HepG2 (cell line): ENCODE data around the gene RRAS. TPM values are rescaled to one million over a fixed set of nuclear protein-coding genes. Genes with fewer than 3 reads are reported as not detected.

Source experiments
- ATAC-seq: fragments of 200-7000 bp; cut with Tn5 transposase; 3 replicates; pipeline ENCODE4 v1.9.1; 2020; ENCODE audit warnings: mild to moderate bottlenecking, moderate library complexity
- BruUV-seq: library from RNA; stranded (reverse); fragments of 400-500 nt; replicated peaks from 2 replicates; lab custom pipeline; 2021; lab: Mats Ljungman, UMichigan
- CTCF ChIA-PET: fragments of 300-600 bp; formaldehyde crosslinking; extraction: SDS; loops from one replicate; lab custom pipeline; 2021; ENCODE audit warnings: low total read pairs, inconsistent platforms, low intra/inter-chr PET ratio; lab: Yijun Ruan, JAX
- POLR2A ChIA-PET: fragments of 350-600 bp; sonication (Branson Sonifier 250); formaldehyde crosslinking; loops from one replicate; lab custom pipeline; 2020; ENCODE audit warnings: antibody characterized with exemption, inconsistent platforms; lab: Yijun Ruan, JAX
- DNase-seq: peaks from one replicate; pipeline ENCODE4 v3.0.0-alpha.2; 2015; ENCODE audit warnings: low spot score
- FAIRE-seq: peaks from 3 replicates; lab custom pipeline; 2011; peaks lifted over from hg19 to GRCh38; lab: Jason Lieb, UNC
- H2AFZ ChIP-seq: one replicate; pipeline ENCODE4 v1.6.1; 2011; ENCODE audit warnings: low read length, inconsistent platforms
- H3K27ac ChIP-seq: fragments of 300-600 bp; 3 replicates; pipeline ENCODE4 v1.8.0; 2011; ENCODE audit warnings: mixed run types, mild to moderate bottlenecking, mixed read lengths, low read length, inconsistent platforms; ENCODE audit not compliant: insufficient read depth; ENCODE audit errors: extremely low read length
- H3K27me3 ChIP-seq, 2 experiments: fragments of 200-600 bp in 1 of 2; 2 replicates in 1 of 2; 3 replicates in 1 of 2; pipeline versions ENCODE4 v1.6.0 to v1.8.0; 2011; ENCODE audit warnings: low read length in 2 of 2, mild to moderate bottlenecking in 2 of 2, moderate library complexity in 2 of 2, inconsistent platforms in 1 of 2; ENCODE audit not compliant: insufficient read depth in 2 of 2, control insufficient read depth in 1 of 2
- H3K36me3 ChIP-seq, 2 experiments: fragments of 200-600 bp in 1 of 2; replicated peaks in 1 of 2; 2 replicates in 1 of 2; 3 replicates in 1 of 2; pipeline versions ENCODE4 v1.5.1 to v1.8.0; 2011; ENCODE audit warnings: low read length in 2 of 2, inconsistent platforms in 1 of 2; ENCODE audit not compliant: insufficient read depth in 2 of 2, control insufficient read depth in 1 of 2
- H3K4me1 ChIP-seq: 2 replicates; pipeline ENCODE4 v1.5.1; 2012; ENCODE audit warnings: low read length, inconsistent platforms; ENCODE audit not compliant: insufficient read depth
- H3K4me2 ChIP-seq: 2 replicates; pipeline ENCODE4 v1.6.0; 2011; ENCODE audit warnings: low read depth, low read length, inconsistent platforms
- H3K4me3 ChIP-seq, 3 experiments: fragments of 200-600 bp in 1 of 3; sonication (generic), shearing (Covaris generic) in 1 of 3; replicated peaks in 1 of 3; 2 replicates each; pipeline ENCODE4 v1.5.1; 2011 to 2016; ENCODE audit warnings: low read length in 3 of 3, inconsistent platforms in 2 of 3, low read depth in 2 of 3, mild to moderate bottlenecking in 2 of 3, control low read depth in 1 of 3, mixed read lengths in 1 of 3; ENCODE audit not compliant: insufficient read depth in 1 of 3
- H3K79me2 ChIP-seq: one replicate; pipeline ENCODE4 v1.6.1; 2011; ENCODE audit warnings: low read length, inconsistent platforms; ENCODE audit not compliant: insufficient read depth
- H3K9ac ChIP-seq: 2 replicates; pipeline ENCODE4 v1.6.0; 2011; ENCODE audit warnings: mild to moderate bottlenecking, low read depth, low read length, inconsistent platforms; ENCODE audit not compliant: insufficient read depth
- H3K9me3 ChIP-seq: 2 replicates; pipeline ENCODE4 v1.5.1; 2012; ENCODE audit warnings: mild to moderate bottlenecking, low read length
- H4K20me1 ChIP-seq: 2 replicates; pipeline ENCODE4 v1.6.0; 2011; ENCODE audit warnings: inconsistent platforms, mild to moderate bottlenecking, low read length, moderate library complexity; ENCODE audit not compliant: insufficient read depth
- AGO2 ChIP-seq: fragments of 200-400 bp; formaldehyde crosslinking; optimal IDR thresholded peaks from 2 replicates; pipeline ENCODE3; 2017; ENCODE audit warnings: mild to moderate bottlenecking, low read depth, low read length, moderate library complexity
- FOXK1 ChIP-seq: sonication (generic); formaldehyde crosslinking; IDR thresholded peaks from 2 replicates; pipeline ENCODE4 v1.4.0; 2020; ENCODE audit warnings: low read depth, missing genetic modification reagents, borderline replicate concordance
- RBFOX2 ChIP-seq: fragments of 200-400 bp; formaldehyde crosslinking; IDR thresholded peaks from 2 replicates; pipeline ENCODE4 v1.6.1; 2017; ENCODE audit warnings: low read depth, mild to moderate bottlenecking, low read length
- ZNF296 ChIP-seq: sonication (generic); formaldehyde crosslinking; conservative IDR thresholded peaks from 2 replicates; pipeline ENCODE4 v1.5.0; 2020; ENCODE audit warnings: mild to moderate bottlenecking, missing genetic modification reagents
- ZNF569 ChIP-seq: sonication (generic); formaldehyde crosslinking; IDR thresholded peaks from 2 replicates; pipeline ENCODE4 v1.5.0; 2020; ENCODE audit warnings: mild to moderate bottlenecking, missing genetic modification reagents, moderate library complexity, borderline replicate concordance
- ZSCAN20 ChIP-seq: sonication (generic); formaldehyde crosslinking; IDR thresholded peaks from 2 replicates; pipeline ENCODE4 v1.4.0; 2020; ENCODE audit warnings: missing genetic modification reagents, mild to moderate bottlenecking, borderline replicate concordance
- WGBS: methylation state at CpG from one replicate; pipeline ENCODE4 v1.1.6; 2017; ENCODE audit warnings: low lambda C conversion rate; 5-methylcytosine and 5-hydroxymethylcytosine counted together
- in situ Hi-C: cut with HindIII; loops from 2 replicates; pipeline ENCODE4 v1.10.0; 2017; ENCODE audit warnings: low pct_unique_long_range_greater_than_20kb; ENCODE audit not compliant: extremely low pct_ligation_motif_present
- intact Hi-C: fragments of 100-400 bp; cut with micrococcal nuclease; formaldehyde crosslinking; loops from one replicate; pipeline ENCODE4 v1.10.0; 2022; ENCODE audit not compliant: unreplicated experiment
- polyA plus RNA-seq, 8 experiments: library from polyadenylated mRNA; depleted of rRNA in 3 of 8; stranded (reverse) in 7 of 8; unstranded in 1 of 8; fragments of >200 nt; fragmentation: Illumina TruSeq in 4 of 8; extraction: Trizol in 4 of 8; gene quantifications; 2 replicates each; pipeline versions ENCODE4 v1.2.1 to v1.2.3, GENCODE V29; 2011 to 2016; ENCODE audit warnings: low read depth in 4 of 8, missing spikeins in 1 of 8, mixed read lengths in 1 of 8; ENCODE audit not compliant: insufficient read depth in 1 of 8
- total RNA-seq, 5 experiments: library from RNA; depleted of rRNA; stranded (reverse); fragments of >200 nt; fragmentation: Illumina TruSeq; extraction: Trizol; gene quantifications; 2 replicates each; pipeline ENCODE4 v1.2.3, GENCODE V29; 2016; ENCODE audit warnings: low read depth in 1 of 5
- TF ChIP-seq, protein P1 (sequence below): sonication (generic); formaldehyde crosslinking; IDR thresholded peaks from 2 replicates; pipeline ENCODE4 v1.8.0; 2022; ENCODE audit warnings: mild to moderate bottlenecking, missing genetic modification reagents, moderate library complexity

Gene RRAS
- total and polyA plus RNA-seq, 2 of the 13 experiments (the other 11 are each of a cell fraction or from before 2014, with no cell fraction given): 1.5 to 12.0 TPM

DNA sequence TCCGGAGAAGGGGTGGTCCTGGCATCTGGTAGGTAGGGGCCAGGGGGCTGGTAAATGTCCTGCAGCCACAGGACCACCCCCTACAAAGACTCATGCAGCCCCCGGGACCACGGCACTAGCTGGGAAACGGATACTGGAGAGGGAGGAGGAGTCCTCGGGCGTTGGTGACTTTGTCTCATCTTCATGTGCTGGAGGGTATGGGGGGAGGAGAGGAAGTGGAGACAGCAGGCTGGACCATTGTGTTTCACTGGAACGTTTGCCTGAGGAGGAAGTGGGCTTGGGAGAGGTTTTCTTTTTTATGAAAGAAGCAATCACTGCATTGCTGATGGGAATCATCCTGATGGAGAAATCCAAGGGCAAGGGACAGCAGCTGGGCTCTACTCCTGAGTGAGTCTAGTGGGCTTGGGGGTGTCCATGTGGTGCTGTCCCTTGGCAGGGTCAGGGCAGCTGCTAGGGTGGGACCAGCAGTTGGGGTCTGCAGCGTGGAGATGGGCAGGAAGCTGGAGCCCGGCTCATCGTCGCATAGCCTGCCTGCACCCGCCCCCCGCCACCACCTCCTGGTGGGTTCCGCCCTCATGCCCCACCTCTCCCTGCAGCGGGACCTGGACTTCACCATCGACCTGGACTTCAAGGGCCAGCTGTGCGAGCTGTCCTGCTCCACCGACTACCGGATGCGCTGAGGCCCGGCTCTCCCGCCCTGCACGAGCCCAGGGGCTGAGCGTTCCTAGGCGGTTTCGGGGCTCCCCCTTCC, 47.8 kb upstream of the RRAS start:
- Histone ChIP-seq H3K36me3 (peaks cover 21 to 47% of the 10 kb centered on the region in 2 experiments), H3K9me3 (no peaks in the 10 kb centered on the region), H4K20me1 (peaks cover 5% of the 10 kb centered on the region; the same call in 1 of the 2 replicates), H3K9ac (no peak overlapping the region), H3K27me3 (no peaks in the 10 kb centered on the region), H3K4me2 (no peak overlapping the region), H3K4me3 (no peak overlapping the region), H2AFZ (no peak overlapping the region), H3K4me1 (no peaks in the 10 kb centered on the region), H3K79me2 (peaks cover 2% of the 10 kb centered on the region), H3K27ac (no peak overlapping the region)
- DNase-seq: no peak
- no peak for FAIRE-seq
- intact Hi-C loops: no loop called here
- ChIA-PET CTCF (no interaction called here), POLR2A (interaction anchor here (0.8 to 1.9 kb wide), 2 partner anchors 11 kb away, joined by 4 to 5 read pairs; partner anchors contain the start of gene PRMT1)
- 96% methylated on average over 19 of the region's 26 CpGs for WGBS
- no peak for ATAC-seq
- in situ Hi-C loops: no loop called here
- no TSS peak for BruUV-seq
- TF ChIP-seq AGO2 (peak; percentile 57), ZNF296 (no peak), RBFOX2 (peak; percentile 69), FOXK1 (CRISPR knock-in tag) (no peak), ZSCAN20 (CRISPR knock-in tag) (no peak), ZNF569 (CRISPR knock-in tag) (no peak)
- TF ChIP-seq, protein P1, sequence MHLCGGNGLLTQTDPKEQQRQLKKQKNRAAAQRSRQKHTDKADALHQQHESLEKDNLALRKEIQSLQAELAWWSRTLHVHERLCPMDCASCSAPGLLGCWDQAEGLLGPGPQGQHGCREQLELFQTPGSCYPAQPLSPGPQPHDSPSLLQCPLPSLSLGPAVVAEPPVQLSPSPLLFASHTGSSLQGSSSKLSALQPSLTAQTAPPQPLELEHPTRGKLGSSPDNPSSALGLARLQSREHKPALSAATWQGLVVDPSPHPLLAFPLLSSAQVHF: no peak
